ENCODE data around the gene MEIS2. TPM values are rescaled to one million over a fixed set of nuclear protein-coding genes. Genes with fewer than 3 reads are reported as not detected.

Gene MEIS2
- total and polyA plus RNA-seq, 2 donors (not counting 3 experiments of a cell fraction or from before 2014, with no cell fraction given): 22.5 to 26.2 TPM

- ChIA-PET POLR2A (no interaction called here), CTCF (no interaction called here)
- H3K9me1 ChIP-seq (replicated peaks; ENCODE audit: control insufficient read depth, extremely low read depth, insufficient read depth, low read length): no peaks in the 10 kb centered on the region
- no peaks in the 10 kb centered on the region for H3K36me3 ChIP-seq (ENCODE audit: control insufficient read depth in 2 of 2, extremely low read depth in 1 of 2, insufficient read depth in 2 of 2, low read length in 2 of 2)
- FAIRE-seq (no peak), DNase-seq (ENCODE audit: low read depth, low spot score) (no peak)
- H3K27ac ChIP-seq (ENCODE audit: insufficient read depth, low read depth, low read length): no peak overlapping the region
- no peaks in the 10 kb centered on the region for H3K79me2 ChIP-seq (ENCODE audit: control insufficient read depth, insufficient read depth, low read length)
- H3K4me2 ChIP-seq (ENCODE audit: insufficient read depth, low read length): no peak overlapping the region
- peaks cover 17% of the 10 kb centered on the region for H3K4me1 ChIP-seq (ENCODE audit: control insufficient read depth, extremely low read depth, insufficient read depth, low read length)
- no peak for TF ChIP-seq POLR2AphosphoS5 (IDR thresholded peaks at IDR 0.05; ENCODE audit: insufficient read depth, low read depth, low read length)
- no peak for TF ChIP-seq GATA2 (IDR thresholded peaks at IDR 0.05; ENCODE audit: insufficient read depth, insufficient read length, low read depth, low read length)
- TF ChIP-seq EZH2 (IDR thresholded peaks at IDR 0.05; ENCODE audit: borderline replicate concordance, low read depth, low read length, severe bottlenecking): no peak
- TF ChIP-seq POLR2A (IDR thresholded peaks at IDR 0.05; ENCODE audit: low read depth, low read length): no peak
- no peak for TF ChIP-seq JUN (IDR thresholded peaks at IDR 0.05; ENCODE audit: borderline replicate concordance, insufficient read depth, insufficient read length, low read depth)
- no peak for TF ChIP-seq FOS (IDR thresholded peaks at IDR 0.05; ENCODE audit: borderline replicate concordance, insufficient read depth, low read length)
- no peak for TF ChIP-seq MAX (IDR thresholded peaks at IDR 0.05; ENCODE audit: insufficient read depth, insufficient read length)
- TF ChIP-seq, protein P1, sequence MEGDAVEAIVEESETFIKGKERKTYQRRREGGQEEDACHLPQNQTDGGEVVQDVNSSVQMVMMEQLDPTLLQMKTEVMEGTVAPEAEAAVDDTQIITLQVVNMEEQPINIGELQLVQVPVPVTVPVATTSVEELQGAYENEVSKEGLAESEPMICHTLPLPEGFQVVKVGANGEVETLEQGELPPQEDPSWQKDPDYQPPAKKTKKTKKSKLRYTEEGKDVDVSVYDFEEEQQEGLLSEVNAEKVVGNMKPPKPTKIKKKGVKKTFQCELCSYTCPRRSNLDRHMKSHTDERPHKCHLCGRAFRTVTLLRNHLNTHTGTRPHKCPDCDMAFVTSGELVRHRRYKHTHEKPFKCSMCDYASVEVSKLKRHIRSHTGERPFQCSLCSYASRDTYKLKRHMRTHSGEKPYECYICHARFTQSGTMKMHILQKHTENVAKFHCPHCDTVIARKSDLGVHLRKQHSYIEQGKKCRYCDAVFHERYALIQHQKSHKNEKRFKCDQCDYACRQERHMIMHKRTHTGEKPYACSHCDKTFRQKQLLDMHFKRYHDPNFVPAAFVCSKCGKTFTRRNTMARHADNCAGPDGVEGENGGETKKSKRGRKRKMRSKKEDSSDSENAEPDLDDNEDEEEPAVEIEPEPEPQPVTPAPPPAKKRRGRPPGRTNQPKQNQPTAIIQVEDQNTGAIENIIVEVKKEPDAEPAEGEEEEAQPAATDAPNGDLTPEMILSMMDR (IDR thresholded peaks at IDR 0.05; ENCODE audit: extremely low read depth in 1 of 2, insufficient read depth in 1 of 2, low read depth in 1 of 2, low read length in 2 of 2): no peak
- TF ChIP-seq MYC (IDR thresholded peaks at IDR 0.05; ENCODE audit: low read depth, low read length): no peak
- H3K9me3 ChIP-seq (replicated peaks; ENCODE audit: control insufficient read depth, insufficient read depth, low read length): no peaks in the 10 kb centered on the region
- no TSS peak for BruUV-seq (replicated peaks)
- H2AFZ ChIP-seq (ENCODE audit: low read depth, low read length): no peak overlapping the region
- H3K4me3 ChIP-seq (replicated peaks in 1 of 3; ENCODE audit: insufficient read depth in 1 of 3, low read depth in 1 of 3, low read length in 3 of 3): no peak overlapping the region
- H3K27me3 ChIP-seq (ENCODE audit: control insufficient read depth in 2 of 2, insufficient read depth in 2 of 2, low read length in 2 of 2): no peaks in the 10 kb centered on the region
- intact Hi-C loops (cut with micrococcal nuclease): no loop called here
- no peaks in the 10 kb centered on the region for H4K20me1 ChIP-seq (replicated peaks; ENCODE audit: control insufficient read depth, extremely low read depth, insufficient read depth, low read length)
- H3K9ac ChIP-seq (replicated peaks; ENCODE audit: extremely low read depth, insufficient read depth, low read length): no peak overlapping the region
- dilution Hi-C loops (cut with MboI; ENCODE audit: extremely low pct_ligation_motif_present, low sequenced_read_pairs): no loop called here
Measured at GRCh38 chr15:37057256-37057655, 43.1 kb downstream of the MEIS2 start.
